ENCODE measurements around the gene HMGCS2.

GRCh38 chr1:119818181-119818580 lies 49.5 kb upstream of the HMGCS2 start:
- no peak for TF ChIP-seq RAD21 (IDR thresholded peaks at IDR 0.05; ENCODE audit: low read length)
- TF ChIP-seq CTCF (IDR thresholded peaks at IDR 0.05) = no peak
- TF ChIP-seq EP300 (IDR thresholded peaks at IDR 0.05; ENCODE audit: borderline replicate concordance in 1 of 2, low read depth in 1 of 2, low read length in 1 of 2) = no peak
- no peak for TF ChIP-seq JUND (IDR thresholded peaks at IDR 0.05)
- no peak for TF ChIP-seq SIN3A (IDR thresholded peaks at IDR 0.05; ENCODE audit: borderline replicate concordance, low read depth, low read length)
- no peak for TF ChIP-seq REST (IDR thresholded peaks at IDR 0.05; ENCODE audit: low read depth, low read length)
- TF ChIP-seq GATA2 (CRISPR knock-in tag; IDR thresholded peaks at IDR 0.05) = no peak
- TF ChIP-seq POLR2AphosphoS5 (IDR thresholded peaks at IDR 0.05; ENCODE audit: low read depth, low read length) = no peak
- no peak for TF ChIP-seq SMC3 (IDR thresholded peaks at IDR 0.05; ENCODE audit: low read depth, low read length)
- TF ChIP-seq RCOR1 (IDR thresholded peaks at IDR 0.05; ENCODE audit: low read length) = no peak
- TF ChIP-seq USF1 (IDR thresholded peaks at IDR 0.05; ENCODE audit: borderline replicate concordance, low read depth) = no peak
- TF ChIP-seq TAF1 (IDR thresholded peaks at IDR 0.05; ENCODE audit: borderline replicate concordance, low read depth, low read length) = no peak

Data from SK-N-SH (cell line).